Right lobe of liver (tissue), 6 donors: ENCODE data around the gene PHTF2. TPM values are rescaled to one million over a fixed set of nuclear protein-coding genes. Genes with fewer than 3 reads are reported as not detected.

Experiments
- ATAC-seq, 4 donors: fragments of 200-7000 bp; cut with Tn5 transposase; one replicate each; pipeline ENCODE4 v1.9.1; 2020; ENCODE audit warnings: mild to moderate bottlenecking in 4 of 4, moderate library complexity in 4 of 4
- DNase-seq, 3 donors: peaks; one replicate each; pipeline ENCODE4 v3.0.0-alpha.2; 2020
- H3K27ac ChIP-seq, 3 donors: fragments of 200-600 bp; one replicate each; pipeline ENCODE4 v1.8.0; 2022
- H3K27me3 ChIP-seq, 2 donors: fragments of 200-600 bp; one replicate each; pipeline ENCODE4 v1.8.0; 2022
- H3K36me3 ChIP-seq, 4 donors: fragments of 200-600 bp; sonication (generic) in 1 of 4; one replicate each; pipeline versions ENCODE4 v1.5.1 to v1.8.0; 2017 to 2022; ENCODE audit warnings: control low read depth in 1 of 4
- H3K4me1 ChIP-seq, 4 donors: fragments of 200-600 bp; sonication (generic) in 1 of 4; one replicate each; pipeline versions ENCODE4 v1.5.1 to v1.8.0; 2017 to 2022; ENCODE audit warnings: control low read depth in 1 of 4
- H3K4me3 ChIP-seq, 3 donors: fragments of 200-600 bp; one replicate each; pipeline ENCODE4 v1.8.0; 2022
- H3K9me3 ChIP-seq, 4 donors: fragments of 200-600 bp; sonication (generic) in 1 of 4; one replicate each; pipeline versions ENCODE4 v1.5.1 to v1.8.0; 2017 to 2022; ENCODE audit warnings: control low read depth in 1 of 4
- POLR2A ChIP-seq: fragments of 450-650 bp; IDR thresholded peaks from one replicate; pipeline ENCODE4 v1.6.1; 2017; ENCODE audit warnings: antibody characterized with exemption, mild to moderate bottlenecking
- WGBS: methylation state at CpG from one replicate; pipeline ENCODE4 v1.1.6; 2018; ENCODE audit warnings: low coverage, low lambda C conversion rate; ENCODE audit not compliant: insufficient coverage; ENCODE audit errors: missing lambda C conversion rate; 5-methylcytosine and 5-hydroxymethylcytosine counted together
- intact Hi-C, 2 donors: fragments of 100-400 bp; cut with DNase I; formaldehyde crosslinking; loops; one replicate each; pipeline versions ENCODE4 v1.11.2 to v1.14.1; 2022
- total RNA-seq, 6 experiments: library from RNA; depleted of rRNA in 2 of 6; stranded (reverse); fragments of >200 nt in 2 of 6; fragmentation: NEBNext Ultra II Directional in 3 of 6; extraction: Animal tissue kit (Norgen Biotek cat#: 25700) in 3 of 6; gene quantifications; one replicate each; pipeline versions ENCODE4 v1.1.0 to v1.2.4, GENCODE V29; 2016 to 2023
- TF ChIP-seq, protein P1 (sequence below), 4 donors: fragments of 200-600 bp in 3 of 4; fragments of 450-650 bp in 1 of 4; IDR thresholded peaks; one replicate each; pipeline versions ENCODE4 v1.5.1 to v1.8.0; 2016 to 2022; ENCODE audit warnings: antibody characterized with exemption in 4 of 4, mild to moderate bottlenecking in 2 of 4
- donor health status: DM: no; HTN: yes; CAD: no.
- donor health status: DM: no; HTN: no; CAD: no.
- donor health status: DM: no; HTN: no; CAD: no.
- donor health status: DM: no; HTN: yes; CAD: no.
- donor health status: DM: no; HTN: yes; CAD: no.

PHTF2 gene
- total RNA-seq, 6 experiments from 2014 or later: 2.4 to 6.8 (median 5.5) TPM

DNA sequence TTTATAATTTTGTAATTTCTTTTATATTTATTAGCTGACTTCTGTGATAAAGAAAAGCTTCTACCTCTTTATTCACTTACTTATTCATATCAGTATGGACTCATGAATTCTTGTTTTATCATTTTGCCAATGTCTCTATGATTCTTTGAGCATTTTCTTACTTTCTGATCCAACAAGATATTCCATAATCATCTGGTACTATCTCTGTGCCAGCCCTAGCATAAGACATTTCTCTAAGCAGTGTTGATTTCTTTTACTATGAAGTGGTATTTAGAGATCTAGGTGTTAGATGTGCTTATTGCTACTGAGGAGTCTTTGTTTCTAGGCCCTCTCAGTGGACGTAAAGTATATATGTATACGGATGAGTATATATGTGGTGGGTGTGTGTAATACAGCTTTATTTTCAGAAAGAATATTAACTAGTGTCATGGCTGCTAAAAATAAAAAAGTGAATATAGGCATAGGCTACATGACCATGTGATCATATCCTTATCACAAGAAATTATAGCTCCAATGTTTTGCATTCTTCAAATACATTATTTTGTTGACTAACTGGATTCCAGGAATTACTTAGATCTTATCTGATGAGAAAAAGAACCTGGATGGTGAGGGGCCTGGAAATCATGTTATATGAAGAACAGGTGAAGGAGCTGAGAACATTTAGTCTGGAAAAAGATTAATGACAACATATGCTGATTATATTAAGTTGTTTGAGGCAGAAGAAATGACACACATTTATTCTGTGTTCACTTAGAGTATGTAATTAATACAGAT, 13.1 kb downstream of the PHTF2 start:
- ATAC-seq: no peak
- intact Hi-C loops: no loop called here
- H3K36me3 ChIP-seq: no peaks in the 10 kb centered on the region
- H3K4me3 ChIP-seq: no peak overlapping the region
- no peaks in the 10 kb centered on the region for H3K9me3 ChIP-seq
- H3K27me3 ChIP-seq: no peaks in the 10 kb centered on the region
- WGBS: 100% methylated on average over 2 of the region's 2 CpGs
- H3K4me1 ChIP-seq: no peaks in the 10 kb centered on the region
- DNase-seq: no peak
- no peak overlapping the region for H3K27ac ChIP-seq
- TF ChIP-seq POLR2A: no peak
- TF ChIP-seq, protein P1, sequence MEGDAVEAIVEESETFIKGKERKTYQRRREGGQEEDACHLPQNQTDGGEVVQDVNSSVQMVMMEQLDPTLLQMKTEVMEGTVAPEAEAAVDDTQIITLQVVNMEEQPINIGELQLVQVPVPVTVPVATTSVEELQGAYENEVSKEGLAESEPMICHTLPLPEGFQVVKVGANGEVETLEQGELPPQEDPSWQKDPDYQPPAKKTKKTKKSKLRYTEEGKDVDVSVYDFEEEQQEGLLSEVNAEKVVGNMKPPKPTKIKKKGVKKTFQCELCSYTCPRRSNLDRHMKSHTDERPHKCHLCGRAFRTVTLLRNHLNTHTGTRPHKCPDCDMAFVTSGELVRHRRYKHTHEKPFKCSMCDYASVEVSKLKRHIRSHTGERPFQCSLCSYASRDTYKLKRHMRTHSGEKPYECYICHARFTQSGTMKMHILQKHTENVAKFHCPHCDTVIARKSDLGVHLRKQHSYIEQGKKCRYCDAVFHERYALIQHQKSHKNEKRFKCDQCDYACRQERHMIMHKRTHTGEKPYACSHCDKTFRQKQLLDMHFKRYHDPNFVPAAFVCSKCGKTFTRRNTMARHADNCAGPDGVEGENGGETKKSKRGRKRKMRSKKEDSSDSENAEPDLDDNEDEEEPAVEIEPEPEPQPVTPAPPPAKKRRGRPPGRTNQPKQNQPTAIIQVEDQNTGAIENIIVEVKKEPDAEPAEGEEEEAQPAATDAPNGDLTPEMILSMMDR (IDR thresholded peaks at IDR 0.05): no peak

DNA sequence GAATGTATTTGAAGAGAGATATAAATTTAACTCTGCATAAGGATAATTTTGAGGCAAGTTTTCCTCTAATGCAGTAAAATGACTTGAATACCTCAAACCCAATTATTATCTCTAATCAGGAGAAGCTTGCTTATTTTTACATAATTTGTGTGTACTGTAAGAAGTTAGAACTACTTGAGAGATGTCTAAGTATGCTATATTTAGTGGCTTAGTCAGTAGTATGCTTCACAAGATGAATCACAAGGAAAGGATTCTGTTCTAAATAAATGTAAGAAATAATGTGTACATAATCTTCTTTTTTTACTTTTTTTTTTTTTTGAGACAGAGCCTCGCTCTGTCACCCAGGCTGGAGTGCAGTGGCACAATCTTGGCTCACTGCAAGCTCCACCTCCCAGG, 13.7 kb downstream of the PHTF2 start:
- TF ChIP-seq, protein P1 (IDR thresholded peaks at IDR 0.05): no peak
- TF ChIP-seq POLR2A: no peak
- H3K27me3 ChIP-seq: no peaks in the 10 kb centered on the region
- DNase-seq (no peak), ATAC-seq (no peak)
- H3K9me3 ChIP-seq: no peaks in the 10 kb centered on the region
- no peaks in the 10 kb centered on the region for H3K36me3 ChIP-seq
- H3K4me1 ChIP-seq: no peaks in the 10 kb centered on the region
- WGBS: 100% methylated on average over 1 of the region's 1 CpG
- H3K4me3 ChIP-seq: no peak overlapping the region
- intact Hi-C loops: no loop called here
- H3K27ac ChIP-seq: no peak overlapping the region

DNA sequence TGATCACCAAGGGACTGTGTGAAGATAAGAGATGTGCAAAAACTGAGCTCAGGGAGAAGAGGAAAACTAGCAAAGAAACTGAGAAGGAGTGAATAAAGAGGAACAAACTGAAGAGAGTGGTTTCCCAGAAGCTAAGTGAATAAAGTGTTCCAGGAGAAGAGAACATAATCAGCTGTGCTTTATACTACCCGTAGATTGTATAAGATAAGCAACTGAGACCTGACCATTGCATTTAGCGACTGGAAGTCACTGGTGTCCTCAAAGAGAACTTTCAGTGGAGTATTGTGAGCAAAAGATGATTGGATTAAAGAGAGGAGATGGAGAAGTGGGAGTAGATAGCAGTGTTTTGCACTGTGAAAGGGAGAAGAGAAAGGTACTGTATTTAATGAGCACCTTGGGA, 14.6 kb downstream of the PHTF2 start:
- Histone ChIP-seq H3K9me3 (no peaks in the 10 kb centered on the region), H3K4me3 (no peak overlapping the region), H3K27me3 (no peaks in the 10 kb centered on the region), H3K36me3 (no peaks in the 10 kb centered on the region), H3K27ac (no peak overlapping the region), H3K4me1 (no peaks in the 10 kb centered on the region)
- no peak for TF ChIP-seq POLR2A
- TF ChIP-seq, protein P1 (IDR thresholded peaks at IDR 0.05): no peak
- WGBS: 81% methylated on average over 2 of the region's 2 CpGs
- no peak for ATAC-seq
- intact Hi-C loops: no loop called here
- DNase-seq: no peak

DNA sequence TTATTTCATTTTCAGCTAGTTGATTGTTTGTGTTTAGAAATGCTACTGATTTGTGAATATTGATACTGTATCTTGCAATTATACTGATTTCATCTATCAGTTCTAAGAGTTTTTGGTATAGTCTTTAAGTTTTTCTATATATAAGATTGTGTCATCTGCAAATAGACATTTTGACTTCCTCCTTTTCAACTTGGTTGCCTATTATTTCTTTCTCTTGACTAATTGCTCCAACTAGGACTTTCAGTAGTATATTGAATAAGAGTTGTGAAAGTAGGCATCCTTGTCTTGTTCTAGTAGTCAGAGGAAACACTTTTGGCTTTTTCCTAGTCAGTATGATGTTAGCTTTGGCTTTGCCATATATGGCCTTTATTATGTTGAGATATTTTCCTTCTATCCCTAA, 20.4 kb downstream of the PHTF2 start:
- DNase-seq (no peak), ATAC-seq (no peak)
- Histone ChIP-seq H3K4me3 (no peak overlapping the region), H3K36me3 (no peaks in the 10 kb centered on the region), H3K27ac (no peak overlapping the region), H3K4me1 (no peaks in the 10 kb centered on the region), H3K27me3 (no peaks in the 10 kb centered on the region), H3K9me3 (peaks cover 0 to 5% (median 2%) of the 10 kb centered on the region in 4 donors)
- intact Hi-C loops: no loop called here
- TF ChIP-seq POLR2A: no peak
- TF ChIP-seq, protein P1 (IDR thresholded peaks at IDR 0.05): no peak
